Adrenal gland (tissue), 5 donors: Measurements from ENCODE around the gene TBRG4.

Source experiments
- POLR2A ChIP-seq, 2 donors: fragments of 450-650 bp; IDR thresholded peaks; one replicate each; pipeline ENCODE4 v1.6.1; 2017; ENCODE audit warnings: antibody characterized with exemption in 2 of 2, mild to moderate bottlenecking in 2 of 2, moderate library complexity in 1 of 2
- TF ChIP-seq, protein P1 (sequence below), 6 experiments: fragments of 450-650 bp in 4 of 6; fragments of 200-600 bp in 2 of 6; sonication (generic) in 1 of 6; IDR thresholded peaks; 1 replicate in 5 of 6; 2 replicates in 1 of 6; pipeline versions ENCODE4 v1.5.1 to v1.8.0; 2016 to 2021; ENCODE audit warnings: antibody characterized with exemption in 6 of 6, mild to moderate bottlenecking in 2 of 6, moderate library complexity in 1 of 6
- donor health status: DM: no; HTN: no; CAD: no.

DNA sequence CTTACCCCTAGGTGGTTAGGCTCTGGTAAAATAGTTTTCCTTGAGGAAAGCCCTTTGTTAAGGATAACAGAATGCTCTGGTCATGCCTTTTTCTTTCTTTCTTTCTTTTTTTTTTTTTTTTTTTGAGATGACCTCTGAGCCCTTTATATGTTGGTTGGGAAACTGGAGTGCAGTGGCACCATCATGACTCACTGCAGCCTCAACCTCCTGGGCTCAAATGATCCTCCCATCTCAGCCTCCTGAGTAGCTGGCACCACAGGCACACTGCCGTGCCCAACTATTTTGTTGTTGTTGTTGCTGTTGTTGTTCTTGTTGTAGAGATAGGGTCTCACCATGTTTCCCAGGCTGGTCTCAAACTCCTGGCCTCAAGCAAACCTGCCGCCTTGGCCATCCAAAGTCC is 50.1 kb downstream of the TBRG4 start:
- TF ChIP-seq, protein P1, sequence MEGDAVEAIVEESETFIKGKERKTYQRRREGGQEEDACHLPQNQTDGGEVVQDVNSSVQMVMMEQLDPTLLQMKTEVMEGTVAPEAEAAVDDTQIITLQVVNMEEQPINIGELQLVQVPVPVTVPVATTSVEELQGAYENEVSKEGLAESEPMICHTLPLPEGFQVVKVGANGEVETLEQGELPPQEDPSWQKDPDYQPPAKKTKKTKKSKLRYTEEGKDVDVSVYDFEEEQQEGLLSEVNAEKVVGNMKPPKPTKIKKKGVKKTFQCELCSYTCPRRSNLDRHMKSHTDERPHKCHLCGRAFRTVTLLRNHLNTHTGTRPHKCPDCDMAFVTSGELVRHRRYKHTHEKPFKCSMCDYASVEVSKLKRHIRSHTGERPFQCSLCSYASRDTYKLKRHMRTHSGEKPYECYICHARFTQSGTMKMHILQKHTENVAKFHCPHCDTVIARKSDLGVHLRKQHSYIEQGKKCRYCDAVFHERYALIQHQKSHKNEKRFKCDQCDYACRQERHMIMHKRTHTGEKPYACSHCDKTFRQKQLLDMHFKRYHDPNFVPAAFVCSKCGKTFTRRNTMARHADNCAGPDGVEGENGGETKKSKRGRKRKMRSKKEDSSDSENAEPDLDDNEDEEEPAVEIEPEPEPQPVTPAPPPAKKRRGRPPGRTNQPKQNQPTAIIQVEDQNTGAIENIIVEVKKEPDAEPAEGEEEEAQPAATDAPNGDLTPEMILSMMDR (IDR thresholded peaks at IDR 0.05) = no peak
- TF ChIP-seq POLR2A (IDR thresholded peaks at IDR 0.05) = no peak
